ENCODE data around the gene SLC30A1. TPM values are rescaled to one million over a fixed set of nuclear protein-coding genes. Genes with fewer than 3 reads are reported as not detected.

The SLC30A1 gene
- total and polyA plus RNA-seq, 11 donors: 2.8 to 29.2 (median 14.0) TPM

GRCh38 chr1:211610779-211611556 lies 32.0 kb upstream of the SLC30A1 start:
- WGBS, 4 donors: 36 to 52% (median 39%) methylated on average over 6 to 9 of the region's 9 CpGs
- DNase-seq (peak in 4 of 5 donors; percentile 54 to 70 (median 62)), ATAC-seq (peak; percentile 47 to 66 (median 56))
- intact Hi-C loops (cut with DNase I): loop anchor here in 2 of 10 donors (5.0 kb wide), 1 partner anchor 34 kb away; the partner anchor contains the start of gene SLC30A1 (in 2 of the 2)
- Histone ChIP-seq H3K27me3 (no peaks in the 10 kb centered on the region), H3K4me3 (no peak overlapping the region), H3K27ac (peak overlapping the region in 10 of 12 donors; percentile 1 to 87 (median 68)), H3K9me3 (no peaks in the 10 kb centered on the region), H3K36me3 (no peaks in the 10 kb centered on the region), H3K4me1 (peaks cover 0 to 54% (median 14%) of the 10 kb centered on the region in 12 donors)
- TF ChIP-seq POLR2A (IDR thresholded peaks at IDR 0.05): no peak
- no peak for TF ChIP-seq CTCF (IDR thresholded peaks at IDR 0.05)

- Histone ChIP-seq H3K27me3 (no peaks in the 10 kb centered on the region), H3K36me3 (no peaks in the 10 kb centered on the region), H3K4me1 (peaks cover 0 to 69% (median 13%) of the 10 kb centered on the region in 12 donors), H3K9me3 (no peaks in the 10 kb centered on the region), H3K4me3 (no peak overlapping the region), H3K27ac (no peak overlapping the region)
- intact Hi-C loops (cut with DNase I): loop anchor here in 2 of 10 donors (5.0 kb wide), 1 partner anchor 32 kb away; the partner anchor contains the start of gene SLC30A1 (in 2 of the 2)
- WGBS, 4 donors: 76 to 88% (median 83%) methylated on average over 9 to 10 of the region's 10 CpGs
- ATAC-seq (no peak), DNase-seq (no peak)
- no peak for TF ChIP-seq CTCF (IDR thresholded peaks at IDR 0.05)
- no peak for TF ChIP-seq POLR2A (IDR thresholded peaks at IDR 0.05)
These were observed 30.4 kb upstream of the SLC30A1 start for GRCh38 chr1:211609120-211610024.

- intact Hi-C loops (cut with DNase I): no loop called here
- 85 to 93% (median 87%) methylated on average over 6 of the region's 6 CpGs for WGBS, 4 donors
- DNase-seq (no peak), ATAC-seq (no peak)
- peaks cover 0 to 67% (median 6%) of the 10 kb centered on the region in 12 donors for H3K4me1 ChIP-seq
- TF ChIP-seq POLR2A (IDR thresholded peaks at IDR 0.05) (no peak), CTCF (IDR thresholded peaks at IDR 0.05) (no peak)
- H3K9me3 ChIP-seq: no peaks in the 10 kb centered on the region
- H3K36me3 ChIP-seq: no peaks in the 10 kb centered on the region
- peak overlapping the region in 1 of 12 donors; percentile 93 for H3K27ac ChIP-seq
- no peak overlapping the region for H3K4me3 ChIP-seq
- no peaks in the 10 kb centered on the region for H3K27me3 ChIP-seq
These were observed 29.0 kb upstream of the SLC30A1 start for GRCh38 chr1:211607754-211608473.
